Myocyte (in vitro differentiated cells): Measurements from ENCODE around the gene POTEB3. TPM values are rescaled to one million over a fixed set of nuclear protein-coding genes. Genes with fewer than 3 reads are reported as not detected.
"Not testable (repeated sequence)": the region's sequence is repeated elsewhere in the genome, so short reads cannot be mapped to it uniquely, and the experiment has no call there.

Source experiments
- DNase-seq: peaks from one replicate; pipeline ENCODE4 v3.0.0-alpha.2; 2012; ENCODE audit warnings: low read depth
- microRNA-seq: library from miRNA; unstranded; fragments of <30 nt; microRNA quantifications from one replicate; pipeline ENCODE4, GENCODE V29; 2016
- polyA plus RNA-seq: library from polyadenylated mRNA; unstranded; fragments of >200 nt; gene quantifications from one replicate; pipeline ENCODE4 v1.2.1, GENCODE V29; 2012; ENCODE audit warnings: missing spikeins
- total RNA-seq: library from RNA; depleted of rRNA; stranded (reverse); fragments of >200 nt; gene quantifications from 2 replicates; pipeline ENCODE4 v1.2.3, GENCODE V29; 2014

The POTEB3 gene
- not detected in 2 replicates for total RNA-seq
- not detected for polyA plus RNA-seq

GRCh38 chr15:21440399-21440798 lies at the start of gene POTEB3:
TSS of gene POTEB3 (minus strand) at chr15:21440499. CDS start at chr15:21440011, 488 bp downstream.
- DNase-seq, result not testable (repeated sequence)

GRCh38 chr15:21453683-21454082 lies 13.4 kb upstream of the POTEB3 start:
- not testable (repeated sequence) for DNase-seq

GRCh38 chr15:21451920-21452563 lies 11.7 kb upstream of the POTEB3 start:
- not testable (repeated sequence) for DNase-seq

GRCh38 chr15:21451487-21451886 lies 11.2 kb upstream of the POTEB3 start:
- not testable (repeated sequence) for DNase-seq

GRCh38 chr15:21407366-21407765 lies 32.9 kb downstream of the POTEB3 start:
- DNase-seq, result not testable (repeated sequence)

GRCh38 chr15:21401531-21401930 lies 38.8 kb downstream of the POTEB3 start:
- DNase-seq, result not testable (repeated sequence)

DNA sequence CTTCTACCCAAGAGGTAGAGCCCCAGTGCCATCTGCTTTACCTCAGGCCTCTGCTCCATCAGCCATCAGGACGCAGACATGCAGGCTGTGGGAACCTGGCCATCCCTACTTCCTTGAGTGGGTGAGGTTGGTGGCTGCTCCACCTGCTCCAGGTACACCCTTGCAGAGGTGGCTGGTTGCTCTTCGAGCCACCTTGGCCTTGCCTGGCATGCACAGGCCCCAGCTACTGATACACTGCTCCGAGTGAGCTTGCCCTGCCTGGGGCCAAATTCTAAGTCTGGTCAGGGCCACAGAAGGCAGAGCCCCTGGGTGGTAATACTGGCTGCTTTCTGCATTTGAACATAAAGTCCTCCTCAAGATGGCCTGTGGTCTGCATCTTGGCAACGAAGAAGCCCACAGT lies 41.2 kb downstream of the POTEB3 start:
- DNase-seq, result not testable (repeated sequence)

- not testable (repeated sequence) for DNase-seq
Observed at GRCh38 chr15:21398511-21398910, 41.8 kb downstream of the POTEB3 start.

DNA sequence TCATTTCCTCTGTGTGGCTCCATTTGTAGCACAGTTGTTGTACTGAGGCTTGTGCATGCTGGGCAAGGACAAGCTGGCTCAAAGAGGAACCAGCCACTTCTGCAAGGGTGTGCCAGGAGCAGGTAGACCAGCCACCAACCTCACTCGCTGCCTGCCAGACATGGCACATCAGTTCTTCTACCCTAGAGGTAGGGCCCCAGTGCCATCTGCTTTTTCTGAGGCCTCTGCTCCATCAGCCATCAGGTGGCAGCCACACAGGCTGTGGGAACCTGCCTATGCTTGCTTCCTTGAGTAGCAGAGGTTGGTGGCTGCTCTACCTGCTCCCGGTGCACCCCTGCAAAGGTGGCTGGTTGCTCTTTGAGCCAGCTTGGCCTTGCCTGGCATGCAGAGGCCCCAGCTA lies 42.6 kb downstream of the POTEB3 start:
- DNase-seq, result not testable (repeated sequence)

DNA sequence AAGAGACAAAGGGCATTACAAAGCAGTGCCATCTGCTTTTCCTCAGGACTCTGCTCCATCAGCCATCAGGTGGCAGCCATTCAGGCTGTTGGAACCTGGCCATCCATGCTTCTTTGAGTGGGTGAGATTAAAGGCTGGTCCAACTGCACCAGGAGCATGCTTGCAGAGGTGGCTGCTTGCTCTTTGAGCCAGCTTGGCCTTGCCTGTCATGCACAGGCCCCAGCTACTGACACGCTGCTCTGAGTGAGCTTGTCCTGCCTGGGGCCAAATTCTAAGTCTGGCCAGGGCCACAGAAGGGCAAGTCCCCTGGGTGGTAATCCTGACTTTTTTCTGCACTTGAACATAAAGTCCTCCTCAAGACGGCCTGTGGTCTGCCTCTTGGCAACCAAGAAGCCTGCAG lies 43.1 kb downstream of the POTEB3 start:
- not testable (repeated sequence) for DNase-seq

GRCh38 chr15:21385961-21386360 lies 54.3 kb downstream of the POTEB3 start:
- not testable (repeated sequence) for DNase-seq

GRCh38 chr15:21383866-21384485 lies 56.3 kb downstream of the POTEB3 start:
- not testable (repeated sequence) for DNase-seq

DNA sequence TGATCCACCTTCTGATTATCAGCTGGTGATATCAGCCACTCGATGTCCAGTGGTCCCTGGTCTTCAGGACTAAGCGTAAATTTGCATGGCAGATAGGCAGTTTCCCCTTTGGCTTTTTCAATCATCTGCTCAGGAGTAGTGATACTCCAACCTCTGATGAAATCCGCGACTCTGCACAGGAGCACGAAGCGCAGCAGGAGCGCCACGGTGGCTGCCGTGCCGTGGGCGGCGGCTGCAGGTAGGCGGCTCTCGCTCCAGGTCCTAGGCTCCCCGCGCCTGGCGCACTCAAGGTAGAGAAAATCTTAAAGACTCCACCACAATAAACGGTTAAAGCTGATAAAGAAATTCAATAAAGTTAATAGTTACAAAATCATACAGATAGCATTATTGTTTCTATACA lies 66.6 kb downstream of the POTEB3 start:
- DNase-seq, result not testable (repeated sequence)

DNA sequence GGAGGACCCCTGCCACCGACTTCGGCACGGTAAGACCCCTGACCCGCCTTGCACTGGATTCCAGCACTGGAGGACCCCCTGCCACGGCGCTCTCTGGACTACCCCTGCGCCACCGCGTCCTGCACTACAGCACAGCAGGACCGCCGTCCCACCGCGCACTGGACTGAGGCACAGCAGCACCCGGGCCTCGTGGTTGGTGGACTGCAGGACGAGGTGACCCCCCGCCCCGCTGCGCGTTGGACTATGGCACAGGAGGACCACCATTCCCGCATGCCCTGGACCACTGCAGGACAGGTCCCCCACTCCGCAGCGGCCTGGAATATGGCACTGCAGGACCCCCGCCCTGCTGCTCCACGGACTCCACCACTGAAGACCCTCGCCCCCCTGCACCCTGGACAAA lies 71.1 kb downstream of the POTEB3 start:
- not testable (repeated sequence) for DNase-seq

- DNase-seq, result not testable (repeated sequence)
Observed at GRCh38 chr15:21368625-21369024, 71.7 kb downstream of the POTEB3 start.

Small RNAs within 50 kb of the gene (microRNA-seq; reads per million reads assigned to microRNA genes)
- gene MIR3118-3, result not detected
